Measurements from ENCODE around the gene SMCO2.

Gene SMCO2

GRCh38 chr12:27535318-27535717, 88.8 kb downstream of the SMCO2 start:
- Histone ChIP-seq H3K4me1 (ENCODE audit: low read length) (no peaks in the 10 kb centered on the region), H3K79me2 (ENCODE audit: low read length) (no peaks in the 10 kb centered on the region), H3K27me3 (replicated peaks; ENCODE audit: insufficient read depth, low read length) (no peaks in the 10 kb centered on the region), H3K4me2 (ENCODE audit: low read depth, low read length) (no peak overlapping the region), H3K9ac (ENCODE audit: low read length) (no peak overlapping the region), H3F3A (ENCODE audit: insufficient read depth, low read length) (no peaks in the 10 kb centered on the region), H3K27ac (ENCODE audit: low read length) (no peak overlapping the region), H2AFZ (ENCODE audit: low read length) (no peak overlapping the region), H3K9me2 (replicated peaks; ENCODE audit: insufficient read depth, low read length) (no peaks in the 10 kb centered on the region), H4K20me1 (ENCODE audit: insufficient read depth, low read length) (no peaks in the 10 kb centered on the region), H3K9me3 (replicated peaks; ENCODE audit: insufficient read depth, low read length) (no peaks in the 10 kb centered on the region), H3K36me3 (replicated peaks; ENCODE audit: insufficient read depth, low read length) (no peaks in the 10 kb centered on the region), H3K4me3 (ENCODE audit: low read length) (no peak overlapping the region)
- no peak for DNase-seq
- TF ChIP-seq EZH2phosphoT487 (IDR thresholded peaks at IDR 0.05; ENCODE audit: low read length), result no peak
- no peak for TF ChIP-seq EZH2 (optimal IDR thresholded peaks at IDR 0.05; ENCODE audit: low read depth, low read length)
- no peak for TF ChIP-seq CTCF (IDR thresholded peaks at IDR 0.05; ENCODE audit: low read length)

DNA sequence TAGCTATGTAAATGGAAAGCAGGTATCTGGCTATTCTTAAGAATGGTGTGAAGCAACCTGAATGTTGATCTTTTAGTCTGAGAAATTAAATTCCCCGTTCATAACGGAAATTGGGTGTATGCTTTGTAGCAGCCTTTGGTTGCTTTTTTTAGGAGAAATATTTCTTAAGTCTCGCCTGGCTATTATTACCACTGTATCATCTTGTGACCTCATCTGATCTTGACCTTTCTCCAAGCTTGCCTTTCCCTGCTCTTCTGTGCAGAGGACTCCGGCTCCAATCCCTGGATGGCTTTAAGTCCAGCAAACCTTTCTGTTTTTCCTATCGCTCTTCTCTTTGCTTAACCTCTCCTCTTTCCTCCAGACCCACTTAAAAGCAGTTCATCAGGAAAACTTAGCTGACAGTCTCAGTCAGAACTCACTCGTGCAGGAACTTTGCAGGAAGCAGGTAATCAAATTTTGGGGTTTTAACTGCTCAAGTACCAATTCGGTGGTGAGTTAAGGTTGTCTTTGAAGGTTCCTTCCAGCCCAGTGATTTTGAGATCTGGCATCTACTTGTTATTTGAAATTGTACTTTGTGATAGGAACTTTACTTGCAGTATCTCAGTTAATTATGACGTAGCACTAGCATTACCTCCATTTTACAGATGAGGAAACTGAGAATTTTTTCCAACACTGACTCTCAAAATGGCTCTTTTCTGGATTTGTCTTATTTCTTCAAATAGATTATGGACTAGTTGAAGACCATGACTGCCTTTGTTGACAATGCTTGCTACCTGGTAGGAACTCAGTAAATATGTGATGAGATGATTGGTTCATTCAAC, 91.5 kb downstream of the SMCO2 start:
- Histone ChIP-seq H3K4me2 (ENCODE audit: low read depth, low read length) (no peak overlapping the region), H3K4me3 (ENCODE audit: low read length) (no peak overlapping the region), H3K9ac (ENCODE audit: low read length) (no peak overlapping the region), H3K27ac (ENCODE audit: low read length) (no peak overlapping the region), H3K9me2 (replicated peaks; ENCODE audit: insufficient read depth, low read length) (no peaks in the 10 kb centered on the region), H2AFZ (ENCODE audit: low read length) (no peak overlapping the region), H3K79me2 (ENCODE audit: low read length) (no peaks in the 10 kb centered on the region), H3F3A (ENCODE audit: insufficient read depth, low read length) (no peaks in the 10 kb centered on the region), H3K9me3 (replicated peaks; ENCODE audit: insufficient read depth, low read length) (no peaks in the 10 kb centered on the region), H4K20me1 (ENCODE audit: insufficient read depth, low read length) (no peaks in the 10 kb centered on the region), H3K36me3 (replicated peaks; ENCODE audit: insufficient read depth, low read length) (no peaks in the 10 kb centered on the region), H3K4me1 (ENCODE audit: low read length) (no peaks in the 10 kb centered on the region), H3K27me3 (replicated peaks; ENCODE audit: insufficient read depth, low read length) (no peaks in the 10 kb centered on the region)
- no peak for DNase-seq
- TF ChIP-seq CTCF (IDR thresholded peaks at IDR 0.05; ENCODE audit: low read length), result no peak
- no peak for TF ChIP-seq EZH2phosphoT487 (IDR thresholded peaks at IDR 0.05; ENCODE audit: low read length)
- TF ChIP-seq EZH2 (optimal IDR thresholded peaks at IDR 0.05; ENCODE audit: low read depth, low read length), result no peak

DNA sequence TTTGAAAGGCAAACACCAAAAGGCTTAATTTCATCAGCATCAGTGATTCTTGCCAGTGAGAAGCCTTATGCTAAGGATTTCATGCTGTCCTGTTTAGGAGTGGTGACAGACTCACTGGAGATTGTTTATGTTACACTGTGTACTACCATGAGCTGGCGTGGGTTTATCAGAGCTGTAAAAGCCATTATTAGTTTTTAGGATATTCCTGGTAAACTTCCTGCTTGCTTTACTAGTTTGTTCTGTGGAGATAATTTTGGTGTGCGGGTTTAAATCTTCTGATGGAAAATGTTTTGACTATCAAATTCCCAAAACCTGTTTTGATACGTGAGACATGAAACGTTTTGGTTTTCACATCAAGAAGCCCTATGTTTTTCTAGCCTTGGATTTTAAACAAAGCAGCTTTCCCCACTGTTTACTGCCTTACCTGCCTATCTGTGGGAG, 92.7 kb downstream of the SMCO2 start:
- TF ChIP-seq EZH2 (optimal IDR thresholded peaks at IDR 0.05; ENCODE audit: low read depth, low read length) (no peak), CTCF (IDR thresholded peaks at IDR 0.05; ENCODE audit: low read length) (no peak), EZH2phosphoT487 (IDR thresholded peaks at IDR 0.05; ENCODE audit: low read length) (no peak)
- no peaks in the 10 kb centered on the region for H3F3A ChIP-seq (ENCODE audit: insufficient read depth, low read length)
- no peak overlapping the region for H3K4me3 ChIP-seq (ENCODE audit: low read length)
- no peaks in the 10 kb centered on the region for H3K36me3 ChIP-seq (replicated peaks; ENCODE audit: insufficient read depth, low read length)
- H3K4me2 ChIP-seq (ENCODE audit: low read depth, low read length), result no peak overlapping the region
- no peak overlapping the region for H3K27ac ChIP-seq (ENCODE audit: low read length)
- H3K4me1 ChIP-seq (ENCODE audit: low read length), result no peaks in the 10 kb centered on the region
- H3K79me2 ChIP-seq (ENCODE audit: low read length), result no peaks in the 10 kb centered on the region
- DNase-seq, result no peak
- no peaks in the 10 kb centered on the region for H3K9me2 ChIP-seq (replicated peaks; ENCODE audit: insufficient read depth, low read length)
- H4K20me1 ChIP-seq (ENCODE audit: insufficient read depth, low read length), result no peaks in the 10 kb centered on the region
- no peaks in the 10 kb centered on the region for H3K27me3 ChIP-seq (replicated peaks; ENCODE audit: insufficient read depth, low read length)
- no peaks in the 10 kb centered on the region for H3K9me3 ChIP-seq (replicated peaks; ENCODE audit: insufficient read depth, low read length)
- H3K9ac ChIP-seq (ENCODE audit: low read length), result no peak overlapping the region
- H2AFZ ChIP-seq (ENCODE audit: low read length), result no peak overlapping the region

Data from MM.1S (cell line).